Lower lobe of right lung (tissue), 2 donors: ENCODE results near the gene PAX3. TPM values are rescaled to one million over a fixed set of nuclear protein-coding genes. Genes with fewer than 3 reads are reported as not detected.

ENCODE experiments used
- ATAC-seq, 2 donors: fragments of 200-7000 bp; cut with Tn5 transposase; one replicate each; pipeline ENCODE4 v1.9.1; 2020 to 2022; ENCODE audit warnings: mild to moderate bottlenecking in 2 of 2, moderate library complexity in 2 of 2
- DNase-seq: peaks from one replicate; pipeline ENCODE4 v3.0.0-alpha.2; 2020
- H3K27ac ChIP-seq: fragments of 200-600 bp; one replicate; pipeline ENCODE4 v1.8.0; 2022
- H3K27me3 ChIP-seq: fragments of 200-600 bp; one replicate; pipeline ENCODE4 v1.8.0; 2022; ENCODE audit warnings: low read depth
- H3K36me3 ChIP-seq: fragments of 200-600 bp; one replicate; pipeline ENCODE4 v1.8.0; 2022; ENCODE audit warnings: mild to moderate bottlenecking
- H3K4me1 ChIP-seq: fragments of 200-600 bp; one replicate; pipeline ENCODE4 v1.8.0; 2022
- H3K4me3 ChIP-seq: fragments of 200-600 bp; one replicate; pipeline ENCODE4 v1.8.0; 2022; ENCODE audit warnings: mild to moderate bottlenecking
- H3K9me3 ChIP-seq: fragments of 200-600 bp; one replicate; pipeline ENCODE4 v1.8.0; 2022
- intact Hi-C: fragments of 100-400 bp; cut with DNase I; formaldehyde crosslinking; loops from one replicate; pipeline ENCODE4 v1.11.0; 2022
- total RNA-seq: library from RNA; stranded (reverse); fragmentation: NEBNext Ultra II Directional; extraction: Animal tissue kit (Norgen Biotek cat#: 25700); gene quantifications from one replicate; pipeline ENCODE4 v1.2.1, GENCODE V29; 2021
- TF ChIP-seq, protein P1 (sequence below): fragments of 200-600 bp; IDR thresholded peaks from one replicate; pipeline ENCODE4 v1.8.0; 2022; ENCODE audit warnings: antibody characterized with exemption, mild to moderate bottlenecking
- donor health status: DM: no; HTN: yes; CAD: no; lungs with severe emphysema.

The PAX3 gene
- total RNA-seq, 1 donor from 2014 or later: not detected

DNA sequence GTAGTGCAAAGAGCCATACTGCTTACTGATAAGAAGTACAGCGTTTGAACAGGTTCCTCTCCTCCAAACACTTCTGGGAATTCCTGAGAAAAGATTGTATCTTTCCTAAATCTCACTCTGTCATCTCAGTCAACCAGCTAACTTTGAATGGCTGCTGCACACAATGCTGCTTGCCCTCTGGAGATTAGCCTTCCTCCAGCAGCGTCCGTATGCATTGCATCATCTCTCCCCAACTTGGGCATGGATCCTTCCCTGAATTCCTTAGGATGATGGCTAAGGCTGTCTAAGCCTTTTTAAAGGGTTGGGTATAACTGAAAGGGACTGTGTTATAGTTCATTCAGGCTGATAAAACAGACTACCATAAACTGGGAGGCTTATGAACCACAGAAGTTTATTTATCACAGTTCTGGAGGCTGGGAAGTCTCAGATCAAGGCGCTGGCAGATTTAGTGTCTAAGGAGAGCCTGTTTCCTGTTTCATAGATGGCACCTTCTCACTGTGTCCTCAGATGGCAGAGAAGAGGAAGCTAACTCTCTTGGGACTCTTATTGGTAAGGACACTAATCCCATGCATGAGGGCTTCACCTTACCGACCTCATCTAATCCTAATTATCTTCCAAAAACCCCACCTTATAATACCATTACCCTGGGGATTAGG lies 105.3 kb downstream of the PAX3 start:
- DNase-seq (no peak), ATAC-seq (no peak)
- Histone ChIP-seq H3K4me1 (no peaks in the 10 kb centered on the region), H3K4me3 (no peak overlapping the region), H3K27me3 (no peaks in the 10 kb centered on the region), H3K9me3 (no peaks in the 10 kb centered on the region), H3K27ac (no peak overlapping the region), H3K36me3 (no peaks in the 10 kb centered on the region)
- TF ChIP-seq, protein P1, sequence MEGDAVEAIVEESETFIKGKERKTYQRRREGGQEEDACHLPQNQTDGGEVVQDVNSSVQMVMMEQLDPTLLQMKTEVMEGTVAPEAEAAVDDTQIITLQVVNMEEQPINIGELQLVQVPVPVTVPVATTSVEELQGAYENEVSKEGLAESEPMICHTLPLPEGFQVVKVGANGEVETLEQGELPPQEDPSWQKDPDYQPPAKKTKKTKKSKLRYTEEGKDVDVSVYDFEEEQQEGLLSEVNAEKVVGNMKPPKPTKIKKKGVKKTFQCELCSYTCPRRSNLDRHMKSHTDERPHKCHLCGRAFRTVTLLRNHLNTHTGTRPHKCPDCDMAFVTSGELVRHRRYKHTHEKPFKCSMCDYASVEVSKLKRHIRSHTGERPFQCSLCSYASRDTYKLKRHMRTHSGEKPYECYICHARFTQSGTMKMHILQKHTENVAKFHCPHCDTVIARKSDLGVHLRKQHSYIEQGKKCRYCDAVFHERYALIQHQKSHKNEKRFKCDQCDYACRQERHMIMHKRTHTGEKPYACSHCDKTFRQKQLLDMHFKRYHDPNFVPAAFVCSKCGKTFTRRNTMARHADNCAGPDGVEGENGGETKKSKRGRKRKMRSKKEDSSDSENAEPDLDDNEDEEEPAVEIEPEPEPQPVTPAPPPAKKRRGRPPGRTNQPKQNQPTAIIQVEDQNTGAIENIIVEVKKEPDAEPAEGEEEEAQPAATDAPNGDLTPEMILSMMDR: no peak
- intact Hi-C loops: no loop called here

DNA sequence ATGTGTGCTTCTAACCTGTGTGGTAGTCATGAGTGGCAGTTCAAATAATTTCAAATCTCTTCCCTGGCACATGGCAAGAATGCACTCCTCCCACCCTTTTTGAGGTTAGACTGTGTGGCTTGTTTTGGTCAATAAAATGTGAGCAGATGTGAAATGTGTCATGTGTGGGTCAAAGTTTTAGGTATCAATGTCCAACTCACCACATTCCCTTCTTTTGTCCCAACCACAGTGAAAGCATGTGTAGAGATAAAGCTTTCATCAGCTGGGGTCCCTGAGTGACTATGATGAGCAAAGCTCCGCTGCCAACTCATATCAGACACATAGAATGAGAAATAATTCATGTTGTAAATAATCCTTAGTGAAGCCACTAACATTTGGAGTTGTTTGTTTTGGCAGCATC lies 118.2 kb downstream of the PAX3 start:
- TF ChIP-seq, protein P1: no peak

DNA sequence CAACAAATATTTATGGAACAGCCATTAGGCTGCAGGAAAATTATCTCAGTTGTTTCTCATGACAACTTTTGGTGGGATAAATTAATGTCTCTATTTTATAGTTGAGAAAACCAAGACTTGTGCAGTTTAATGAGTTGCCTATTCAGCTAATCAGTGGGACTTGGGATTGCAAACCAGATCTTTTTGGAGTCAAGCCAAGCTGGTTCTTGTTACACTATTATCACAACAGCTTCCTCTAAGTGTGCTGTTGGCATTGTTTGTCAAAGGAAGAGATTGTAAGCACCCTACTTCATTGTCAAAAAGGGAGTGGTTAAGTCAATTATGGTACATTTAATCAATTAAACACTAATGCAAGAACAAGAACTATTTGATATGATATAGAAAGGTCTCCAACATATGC lies 119.2 kb downstream of the PAX3 start:
- H3K27ac ChIP-seq: no peak overlapping the region
- DNase-seq (no peak), ATAC-seq (no peak)
- H3K36me3 ChIP-seq: no peaks in the 10 kb centered on the region
- intact Hi-C loops: no loop called here
- TF ChIP-seq, protein P1: no peak
- H3K4me3 ChIP-seq: no peak overlapping the region
- H3K4me1 ChIP-seq: no peaks in the 10 kb centered on the region
- no peaks in the 10 kb centered on the region for H3K27me3 ChIP-seq
- H3K9me3 ChIP-seq: no peaks in the 10 kb centered on the region

More for the DNA sequence above, 118.2 kb downstream of the PAX3 start:
- Histone ChIP-seq H3K36me3 (no peaks in the 10 kb centered on the region), H3K27ac (no peak overlapping the region), H3K9me3 (no peaks in the 10 kb centered on the region), H3K4me3 (no peak overlapping the region), H3K27me3 (no peaks in the 10 kb centered on the region), H3K4me1 (no peaks in the 10 kb centered on the region)
- no peak for DNase-seq
- no peak for ATAC-seq
- intact Hi-C loops: no loop called here

DNA sequence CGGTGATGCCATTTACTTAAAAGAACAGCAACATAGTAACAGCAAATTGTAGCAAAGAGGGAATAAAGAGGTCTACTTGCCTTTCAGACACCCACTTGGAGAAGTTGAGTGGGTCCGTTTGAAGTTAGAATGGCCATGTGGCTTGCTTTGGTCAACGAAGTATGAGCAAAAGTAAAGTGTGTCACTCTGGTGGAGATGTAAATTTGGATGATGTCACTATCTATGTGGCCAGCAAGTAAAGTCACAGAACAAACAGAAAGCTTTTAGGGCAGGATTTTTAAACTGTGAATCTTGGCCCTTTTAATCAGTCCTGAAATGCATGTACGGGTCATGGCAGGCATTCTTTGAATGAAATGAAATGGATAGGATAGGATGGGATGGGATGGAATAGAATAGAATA lies 120.3 kb downstream of the PAX3 start:
- no peaks in the 10 kb centered on the region for H3K4me1 ChIP-seq
- TF ChIP-seq, protein P1: no peak
- no peak overlapping the region for H3K4me3 ChIP-seq
- ATAC-seq (no peak), DNase-seq (no peak)
- no peak overlapping the region for H3K27ac ChIP-seq
- no peaks in the 10 kb centered on the region for H3K27me3 ChIP-seq
- H3K9me3 ChIP-seq: no peaks in the 10 kb centered on the region
- H3K36me3 ChIP-seq: no peaks in the 10 kb centered on the region
- intact Hi-C loops: no loop called here

DNA sequence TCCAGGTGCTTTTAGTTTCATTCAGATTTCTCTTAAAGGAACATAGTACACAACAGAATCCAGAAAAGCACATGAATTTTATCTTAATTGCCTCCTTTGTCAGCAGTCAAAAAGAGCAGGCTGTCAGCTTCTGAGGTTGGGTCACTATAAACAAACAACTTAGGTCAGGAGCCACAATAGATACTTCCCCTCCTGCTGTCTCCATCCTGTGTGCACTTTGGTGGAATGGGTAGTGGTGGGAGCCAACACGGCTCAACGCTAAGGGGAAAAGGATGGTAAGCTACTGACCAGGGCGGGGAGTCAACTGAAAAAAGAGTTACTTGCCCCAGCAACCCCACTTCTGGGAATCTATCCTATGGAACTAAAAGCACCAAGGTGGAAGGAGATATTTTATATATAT lies 121.9 kb downstream of the PAX3 start:
- no peaks in the 10 kb centered on the region for H3K36me3 ChIP-seq
- no peak for ATAC-seq
- no peak overlapping the region for H3K27ac ChIP-seq
- intact Hi-C loops: no loop called here
- H3K9me3 ChIP-seq: no peaks in the 10 kb centered on the region
- no peak for DNase-seq
- H3K4me1 ChIP-seq: no peaks in the 10 kb centered on the region
- no peaks in the 10 kb centered on the region for H3K27me3 ChIP-seq
- no peak overlapping the region for H3K4me3 ChIP-seq
- TF ChIP-seq, protein P1: no peak
